ENCODE results near the gene MYBPC2.

DNA sequence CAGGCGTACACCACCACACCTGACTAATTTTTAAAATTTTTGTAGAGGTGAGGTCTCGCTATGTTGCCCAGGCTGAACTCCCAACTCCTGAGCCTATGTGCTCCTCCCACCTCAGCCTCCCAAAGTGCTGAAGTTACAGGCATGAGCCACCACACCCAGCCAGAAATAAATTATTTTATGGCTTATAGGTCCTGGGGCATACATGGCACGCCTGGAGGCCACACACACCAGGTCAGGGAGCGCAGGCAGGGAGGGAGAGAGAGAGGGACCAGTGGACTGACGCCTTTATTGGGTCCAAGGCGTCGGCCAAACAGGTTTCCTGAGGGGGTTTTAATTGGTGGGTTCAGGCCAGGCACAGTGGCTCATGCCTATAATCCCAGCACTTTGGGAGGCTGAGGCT is 7.1 kb upstream of the MYBPC2 start:
- TF ChIP-seq POLR2A (IDR thresholded peaks at IDR 0.05; ENCODE audit: low read depth, low read length) (no peak), EZH2 (IDR thresholded peaks at IDR 0.05; ENCODE audit: borderline replicate concordance, low read depth, low read length, severe bottlenecking) (no peak)
- TF ChIP-seq, protein P1, sequence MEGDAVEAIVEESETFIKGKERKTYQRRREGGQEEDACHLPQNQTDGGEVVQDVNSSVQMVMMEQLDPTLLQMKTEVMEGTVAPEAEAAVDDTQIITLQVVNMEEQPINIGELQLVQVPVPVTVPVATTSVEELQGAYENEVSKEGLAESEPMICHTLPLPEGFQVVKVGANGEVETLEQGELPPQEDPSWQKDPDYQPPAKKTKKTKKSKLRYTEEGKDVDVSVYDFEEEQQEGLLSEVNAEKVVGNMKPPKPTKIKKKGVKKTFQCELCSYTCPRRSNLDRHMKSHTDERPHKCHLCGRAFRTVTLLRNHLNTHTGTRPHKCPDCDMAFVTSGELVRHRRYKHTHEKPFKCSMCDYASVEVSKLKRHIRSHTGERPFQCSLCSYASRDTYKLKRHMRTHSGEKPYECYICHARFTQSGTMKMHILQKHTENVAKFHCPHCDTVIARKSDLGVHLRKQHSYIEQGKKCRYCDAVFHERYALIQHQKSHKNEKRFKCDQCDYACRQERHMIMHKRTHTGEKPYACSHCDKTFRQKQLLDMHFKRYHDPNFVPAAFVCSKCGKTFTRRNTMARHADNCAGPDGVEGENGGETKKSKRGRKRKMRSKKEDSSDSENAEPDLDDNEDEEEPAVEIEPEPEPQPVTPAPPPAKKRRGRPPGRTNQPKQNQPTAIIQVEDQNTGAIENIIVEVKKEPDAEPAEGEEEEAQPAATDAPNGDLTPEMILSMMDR (IDR thresholded peaks at IDR 0.05; ENCODE audit: extremely low read depth in 1 of 2, insufficient read depth in 1 of 2, low read depth in 1 of 2, low read length in 2 of 2), result no peak
